GM18873 (cell line): Measurements from ENCODE around the gene GFAP.

Experiments used
- ATAC-seq: cut with Tn5 transposase; IDR thresholded peaks from one replicate; pipeline ENCODE4 v1.9.1; 2021; ENCODE audit warnings: mild to moderate bottlenecking, moderate library complexity, moderate number of reproducible peaks; ENCODE audit not compliant: unreplicated experiment, low FRiP score

GFAP gene

DNA sequence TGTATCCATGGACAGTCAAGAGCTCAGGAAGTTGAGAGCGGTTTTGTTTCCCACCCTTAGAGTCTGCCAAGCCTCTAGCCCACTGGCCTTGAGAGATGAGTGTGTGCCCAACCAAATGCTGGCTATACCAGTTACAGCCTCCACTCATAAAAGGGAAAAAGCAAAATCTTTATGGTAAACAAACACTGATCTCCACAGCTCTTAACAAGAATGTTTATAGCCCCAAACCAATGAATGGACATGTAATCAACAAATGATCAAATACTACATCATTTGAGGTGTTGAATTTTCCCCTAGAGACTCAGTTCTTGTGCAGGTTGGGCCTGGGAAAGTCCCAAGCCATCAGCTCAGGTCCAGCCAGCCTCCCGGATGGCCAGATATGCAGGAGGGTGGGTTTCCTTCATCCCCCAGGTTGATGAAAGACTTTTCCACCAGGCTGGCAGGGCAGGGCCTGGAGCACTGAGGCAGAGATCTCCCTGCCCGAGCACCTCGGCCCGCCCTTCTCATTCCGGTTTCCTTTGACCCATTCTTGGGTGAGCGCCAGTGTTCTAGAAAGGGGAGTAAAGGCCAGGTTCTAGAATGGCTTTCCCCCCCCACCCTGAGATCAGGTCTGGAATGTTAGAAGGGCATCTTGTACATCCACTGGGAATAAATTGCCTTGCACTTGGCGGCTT is 12.2 kb downstream of the GFAP start:
- no peak for ATAC-seq

- no peak for ATAC-seq
Measured at GRCh38 chr17:44902135-44902760, 13.1 kb downstream of the GFAP start.

- no peak for ATAC-seq
Measured at GRCh38 chr17:44901411-44901921, 13.8 kb downstream of the GFAP start.

DNA sequence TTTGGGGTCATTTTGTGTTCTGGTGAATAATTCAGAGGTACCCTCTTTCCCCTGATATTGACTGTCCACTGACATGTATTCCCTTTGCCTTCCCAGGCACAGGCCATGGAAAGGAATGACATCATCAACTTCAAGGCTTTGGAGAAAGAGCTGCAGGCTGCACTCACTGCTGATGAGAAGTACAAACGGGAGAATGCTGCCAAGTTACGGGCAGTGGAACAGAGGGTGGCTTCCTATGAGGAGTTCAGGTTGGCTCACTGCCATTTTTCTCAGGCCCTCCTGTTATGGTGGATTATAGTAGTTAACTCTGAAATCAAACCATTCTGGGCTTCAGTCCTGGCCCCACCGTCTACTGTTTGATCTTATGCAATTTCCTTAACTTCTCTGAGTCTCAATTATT is 14.4 kb downstream of the GFAP start:
- no peak for ATAC-seq

- peak; percentile 50 for ATAC-seq
Measured at GRCh38 chr17:44899074-44899782, 16.1 kb downstream of the GFAP start, which contains the start of gene EFTUD2. TSS of gene EFTUD2 (minus strand) at chr17:44899445. CDS start at chr17:44894521, 4,924 bp downstream.

GRCh38 chr17:44898768-44899073 is 16.6 kb downstream of the GFAP start:
- no peak for ATAC-seq

DNA sequence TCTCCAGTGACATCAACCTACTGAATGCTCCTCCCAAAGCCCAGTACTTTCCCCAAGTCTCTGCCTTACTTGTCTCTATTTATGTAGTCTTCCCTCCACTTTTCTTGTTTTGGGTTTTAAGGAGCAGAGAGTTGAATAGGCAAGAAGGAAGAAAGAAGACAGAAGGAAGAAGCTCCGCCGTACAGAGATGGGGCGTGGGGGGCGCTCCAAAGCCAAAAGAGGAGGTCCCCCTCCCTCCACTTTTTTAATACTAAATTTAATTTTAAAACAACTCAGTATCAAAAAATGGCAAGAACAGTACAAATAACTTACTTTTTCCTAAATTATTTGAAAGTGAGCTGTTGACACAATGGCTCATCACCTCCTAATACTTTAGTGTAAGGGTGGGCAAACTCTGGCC is 20.7 kb downstream of the GFAP start:
- no peak for ATAC-seq

DNA sequence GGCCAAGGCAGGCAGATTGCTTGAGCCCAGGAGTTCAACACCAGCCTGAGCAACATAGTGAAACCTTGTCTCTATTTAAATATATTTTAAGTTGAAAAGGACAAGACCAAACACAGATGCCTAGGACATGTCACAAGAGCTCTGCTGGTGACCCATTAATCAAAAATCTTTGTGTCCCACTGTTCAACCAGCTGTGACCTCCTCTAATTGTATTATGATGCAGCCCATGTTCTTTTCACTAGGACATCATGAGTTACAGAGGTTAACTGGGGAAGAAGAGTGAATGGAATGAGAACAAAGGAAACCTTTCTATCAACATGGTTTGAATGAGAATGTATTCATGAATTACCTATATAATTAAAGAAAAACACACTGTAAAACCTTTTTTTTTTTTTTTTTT is 23.1 kb downstream of the GFAP start:
- no peak for ATAC-seq

DNA sequence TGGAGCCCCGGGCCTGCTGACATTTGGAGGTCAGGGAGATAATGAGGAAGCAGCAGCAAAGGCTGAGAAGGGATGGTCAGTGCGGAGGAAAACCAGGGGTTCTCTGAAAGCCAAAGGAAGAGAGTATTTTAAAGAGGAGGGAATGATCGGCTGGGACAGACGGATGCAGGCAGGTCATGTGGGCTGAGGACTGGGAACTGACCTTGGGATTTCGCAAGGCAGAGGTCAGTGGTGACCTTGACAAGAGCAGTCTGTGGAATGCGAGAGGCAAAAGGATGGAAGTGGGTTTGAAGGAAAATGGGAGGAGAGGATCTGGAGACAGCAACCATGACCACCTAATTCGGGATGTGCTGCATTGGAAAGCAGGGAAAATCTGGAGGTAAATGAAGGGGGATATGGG is 26.3 kb downstream of the GFAP start:
- ATAC-seq, result no peak

DNA sequence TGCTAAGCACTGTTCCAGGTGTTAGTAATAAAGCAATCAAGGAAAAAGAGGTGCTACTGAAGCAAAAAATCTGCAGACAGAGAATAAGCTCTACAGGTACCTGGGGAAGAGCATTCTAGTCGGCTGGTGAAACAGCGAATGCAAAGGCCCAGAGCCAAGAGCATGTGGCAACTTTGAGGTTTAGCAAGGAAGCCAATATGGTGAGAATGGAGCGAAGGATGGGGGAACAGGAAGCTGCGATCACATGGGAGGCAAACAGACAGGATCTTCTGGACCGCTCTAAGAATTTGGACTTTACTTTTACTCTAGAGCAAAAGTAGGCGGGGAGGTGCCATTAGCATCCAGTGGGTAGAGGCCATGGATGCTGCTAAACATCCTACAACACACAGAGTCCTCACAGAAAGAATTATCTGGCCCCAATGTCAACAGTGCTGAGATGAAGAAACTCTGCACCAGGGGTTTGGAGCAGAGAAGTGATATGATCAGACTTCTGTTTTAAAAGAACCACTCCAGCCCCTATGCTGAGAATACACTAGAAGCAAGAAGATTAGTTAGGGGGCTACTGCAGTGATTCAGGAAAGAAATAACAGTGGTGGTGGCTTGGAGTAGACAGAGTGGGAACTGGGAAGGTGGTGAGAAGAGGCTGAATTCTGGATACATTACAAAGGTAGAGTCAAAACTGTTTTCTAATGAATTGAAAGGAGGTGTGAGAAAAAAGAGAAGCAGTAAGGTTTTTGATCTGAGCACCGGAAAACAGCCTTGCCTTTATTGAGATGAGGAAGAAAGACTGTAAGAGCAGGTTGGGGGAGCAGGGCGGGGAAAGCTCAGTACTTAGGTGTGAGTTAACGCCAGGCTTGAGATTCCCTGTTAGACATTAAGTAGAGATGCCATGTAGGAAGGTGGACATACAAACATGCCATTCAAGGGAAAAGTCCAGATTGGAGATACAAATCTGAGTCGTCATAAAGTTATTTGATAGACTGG is 27.0 kb downstream of the GFAP start:
- ATAC-seq, result no peak

- no peak for ATAC-seq
Measured at GRCh38 chr17:44887016-44887415, 28.3 kb downstream of the GFAP start.

- no peak for ATAC-seq
Measured at GRCh38 chr17:44884941-44885340, 30.4 kb downstream of the GFAP start.

- no peak for ATAC-seq
Measured at GRCh38 chr17:44881145-44881544, 34.2 kb downstream of the GFAP start.

DNA sequence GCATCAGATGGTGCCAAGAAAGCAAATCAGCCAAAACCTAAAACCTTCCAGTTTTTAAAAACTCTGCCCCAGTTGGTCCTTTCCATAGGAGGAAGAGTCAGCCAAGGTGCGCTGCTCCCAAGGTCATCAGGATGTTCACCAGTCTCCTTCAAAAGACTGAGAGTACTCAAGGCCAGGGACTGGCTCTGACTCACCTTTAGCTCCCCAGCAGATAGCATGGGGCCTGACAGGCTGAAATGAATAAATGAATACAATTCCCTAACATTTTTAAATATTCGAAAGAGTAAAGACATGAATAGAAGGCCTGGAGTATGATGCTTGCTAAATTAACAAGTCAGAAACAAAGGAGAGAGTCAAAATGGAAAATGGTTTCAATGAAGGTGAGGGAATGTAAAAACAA is 35.2 kb downstream of the GFAP start:
- no peak for ATAC-seq

GRCh38 chr17:44879376-44879775 is 35.9 kb downstream of the GFAP start:
- no peak for ATAC-seq

DNA sequence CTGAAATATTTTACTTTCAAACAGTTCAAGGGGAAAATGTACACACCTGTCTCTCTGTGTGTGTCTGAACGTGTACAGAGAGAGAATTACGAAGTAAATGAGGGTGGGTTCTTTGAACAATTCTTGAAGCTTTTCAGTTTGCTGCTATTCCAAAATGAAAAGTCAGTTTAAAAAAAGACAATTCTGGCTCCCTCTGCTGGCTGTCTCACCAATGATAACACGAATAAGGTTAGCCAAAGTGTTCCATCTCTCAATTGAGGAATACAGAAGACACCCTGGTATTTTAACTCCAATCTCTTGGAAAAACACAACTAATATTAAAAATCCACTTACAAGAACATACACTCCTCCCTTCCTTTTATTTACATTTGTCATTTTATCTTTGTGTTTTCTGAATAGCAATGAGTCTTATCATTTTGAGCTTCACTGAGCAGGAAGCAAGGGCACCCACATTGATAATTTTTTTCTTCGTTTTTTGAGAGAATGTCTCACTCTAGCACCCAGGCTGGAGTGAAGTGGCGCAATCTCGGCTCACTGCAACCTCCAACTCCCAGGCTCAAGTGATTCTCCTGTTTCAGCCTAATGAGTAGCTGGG is 36.6 kb downstream of the GFAP start:
- ATAC-seq, result no peak

DNA sequence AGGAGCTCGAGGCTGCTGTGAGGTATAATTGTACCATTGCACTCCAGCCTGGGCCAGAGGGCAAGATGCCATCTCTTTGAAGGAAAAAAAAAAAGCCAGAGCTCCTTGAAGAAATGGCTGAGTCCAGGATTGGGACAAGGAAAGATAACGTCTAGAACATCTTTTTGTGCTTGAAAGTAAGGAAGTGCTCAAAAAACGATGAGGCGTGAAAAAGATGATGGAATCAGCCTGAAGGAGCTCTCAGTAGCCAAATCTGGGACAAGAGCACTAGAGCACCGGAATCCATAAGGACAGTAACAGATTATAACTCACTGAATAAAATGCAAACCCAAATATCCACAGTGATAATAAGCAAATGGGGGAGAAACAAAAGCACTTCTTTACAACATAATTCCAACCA is 38.2 kb downstream of the GFAP start:
- ATAC-seq, result no peak

DNA sequence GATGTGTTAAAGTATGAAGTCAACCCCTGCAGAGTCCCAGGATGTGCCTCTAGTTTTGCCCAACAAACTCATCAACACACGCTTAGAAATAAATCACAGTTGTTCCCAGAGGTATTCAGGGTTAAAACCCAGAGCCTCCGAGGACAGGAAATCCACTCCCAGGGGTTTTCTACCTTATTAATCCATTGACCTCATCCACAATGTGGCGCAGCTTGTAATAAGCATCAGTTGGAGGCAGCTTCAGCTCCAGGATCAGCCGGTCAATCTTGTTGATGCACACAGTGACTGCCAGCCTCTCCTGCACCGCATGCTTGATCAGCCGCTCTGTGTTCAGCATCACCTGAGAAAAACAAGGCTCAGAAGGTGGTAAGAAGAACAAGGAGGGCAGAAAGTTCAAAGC is 39.5 kb downstream of the GFAP start:
- no peak for ATAC-seq

DNA sequence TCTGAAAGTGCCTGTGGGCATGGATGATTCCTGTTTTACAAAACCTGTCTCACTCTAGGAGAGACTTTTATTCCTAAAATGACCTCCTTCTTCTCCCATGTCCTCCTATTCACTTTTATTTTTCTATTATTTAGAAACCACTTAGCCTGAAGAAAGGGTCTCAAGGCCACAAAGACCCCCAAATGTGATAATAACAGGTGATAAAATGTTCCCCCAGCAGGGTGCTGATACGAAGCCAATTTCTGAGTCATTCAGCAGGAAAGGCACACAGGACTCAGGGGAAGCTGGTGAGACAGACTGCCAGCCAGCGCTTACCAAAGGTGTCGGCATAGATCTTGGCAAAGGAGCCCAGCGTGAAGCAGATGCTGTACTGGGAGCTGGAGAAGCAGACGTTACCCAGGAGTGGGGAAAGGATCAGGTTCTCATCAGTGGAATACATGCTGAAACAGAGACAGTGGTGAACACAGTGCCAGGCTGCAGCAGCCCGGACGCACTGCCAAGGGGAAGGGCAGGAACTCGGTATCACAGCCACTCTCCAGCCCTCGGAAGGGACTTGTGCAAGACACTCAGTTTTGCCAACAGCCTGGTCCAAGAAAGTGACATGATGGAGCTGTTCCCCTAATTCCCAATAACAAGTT is 43.0 kb downstream of the GFAP start:
- no peak for ATAC-seq

- ATAC-seq, result no peak
Measured at GRCh38 chr17:44871556-44871955, 43.7 kb downstream of the GFAP start.
